Osteoblast (primary cell): ENCODE results near the gene GDPD5. TPM values are rescaled to one million over a fixed set of nuclear protein-coding genes. Genes with fewer than 3 reads are reported as not detected.

Experiments
- DNase-seq: peaks from one replicate; pipeline ENCODE4 v3.0.0; 2011; ENCODE audit warnings: low spot score, mixed read lengths; ENCODE audit not compliant: insufficient read length; ENCODE audit errors: missing footprints
- H2AFZ ChIP-seq: 2 replicates; pipeline ENCODE4 v1.6.0; 2011; ENCODE audit warnings: mild to moderate bottlenecking, low read length
- H3K27ac ChIP-seq: 2 replicates; pipeline ENCODE4 v1.5.1; 2011; ENCODE audit warnings: mild to moderate bottlenecking, low read depth, low read length, moderate library complexity
- H3K27me3 ChIP-seq: 2 replicates; pipeline ENCODE4 v1.6.0; 2012; ENCODE audit warnings: mild to moderate bottlenecking, control low read depth, inconsistent platforms, low read length, moderate library complexity; ENCODE audit not compliant: insufficient read depth
- H3K36me3 ChIP-seq: 2 replicates; pipeline ENCODE4 v1.5.1; 2011; ENCODE audit warnings: mild to moderate bottlenecking, low read length, control low read depth, moderate library complexity; ENCODE audit not compliant: insufficient read depth
- H3K4me1 ChIP-seq: 2 replicates; pipeline ENCODE4 v1.5.1; 2011; ENCODE audit warnings: mild to moderate bottlenecking, low read length, control low read depth, moderate library complexity; ENCODE audit not compliant: insufficient read depth
- H3K4me2 ChIP-seq: 2 replicates; pipeline ENCODE4 v1.6.0; 2011; ENCODE audit warnings: mild to moderate bottlenecking, low read length; ENCODE audit not compliant: insufficient read depth
- H3K4me3 ChIP-seq: fragments of 200-600 bp; sonication (generic); 3 replicates; pipeline ENCODE4 v1.5.1; 2012; ENCODE audit warnings: mild to moderate bottlenecking, low read length, inconsistent platforms; ENCODE audit not compliant: insufficient read depth
- H3K79me2 ChIP-seq: 2 replicates; pipeline ENCODE4 v1.6.0; 2012; ENCODE audit warnings: mild to moderate bottlenecking, low read length, control low read depth, inconsistent platforms; ENCODE audit not compliant: insufficient read depth
- H3K9me3 ChIP-seq: 2 replicates; pipeline ENCODE4 v1.5.1; 2011; ENCODE audit warnings: low read depth, low read length, control low read depth
- H4K20me1 ChIP-seq: 2 replicates; pipeline ENCODE4 v1.6.0; 2012; ENCODE audit warnings: mild to moderate bottlenecking, low read length, control low read depth; ENCODE audit not compliant: insufficient read depth
- CTCF ChIP-seq: IDR thresholded peaks from 2 replicates; pipeline ENCODE4 v1.5.1; 2011; ENCODE audit warnings: mild to moderate bottlenecking, low read depth, low read length, moderate library complexity; ENCODE audit errors: extremely low read depth
- total RNA-seq: library from RNA; depleted of rRNA; stranded (reverse); fragments of >200 nt; gene quantifications from 2 replicates; pipeline ENCODE4 v1.2.3, GENCODE V29; 2012

Gene GDPD5
- total RNA-seq, 1 donor: 13.4 TPM

- no peak overlapping the region for H2AFZ ChIP-seq
- no peak for TF ChIP-seq CTCF
- no peaks in the 10 kb centered on the region for H4K20me1 ChIP-seq
- peaks cover 5% of the 10 kb centered on the region for H3K27me3 ChIP-seq
- no peaks in the 10 kb centered on the region for H3K36me3 ChIP-seq
- no peak overlapping the region for H3K4me2 ChIP-seq
- peak; percentile 91 for DNase-seq
- no peaks in the 10 kb centered on the region for H3K9me3 ChIP-seq
- H3K27ac ChIP-seq: no peak overlapping the region
- no peaks in the 10 kb centered on the region for H3K79me2 ChIP-seq
- no peak overlapping the region for H3K4me3 ChIP-seq
- no peaks in the 10 kb centered on the region for H3K4me1 ChIP-seq
Measured at GRCh38 chr11:75437966-75438659, 87.6 kb downstream of the GDPD5 start.

GRCh38 chr11:75436806-75437205 lies 88.9 kb downstream of the GDPD5 start:
- DNase-seq: peak; percentile 58
- Histone ChIP-seq H3K4me3 (no peak overlapping the region), H3K27me3 (peaks cover 18% of the 10 kb centered on the region), H2AFZ (no peak overlapping the region), H3K27ac (no peak overlapping the region), H3K4me1 (no peaks in the 10 kb centered on the region), H3K9me3 (no peaks in the 10 kb centered on the region), H3K79me2 (no peaks in the 10 kb centered on the region), H4K20me1 (no peaks in the 10 kb centered on the region), H3K4me2 (no peak overlapping the region), H3K36me3 (no peaks in the 10 kb centered on the region)
- no peak for TF ChIP-seq CTCF

DNA sequence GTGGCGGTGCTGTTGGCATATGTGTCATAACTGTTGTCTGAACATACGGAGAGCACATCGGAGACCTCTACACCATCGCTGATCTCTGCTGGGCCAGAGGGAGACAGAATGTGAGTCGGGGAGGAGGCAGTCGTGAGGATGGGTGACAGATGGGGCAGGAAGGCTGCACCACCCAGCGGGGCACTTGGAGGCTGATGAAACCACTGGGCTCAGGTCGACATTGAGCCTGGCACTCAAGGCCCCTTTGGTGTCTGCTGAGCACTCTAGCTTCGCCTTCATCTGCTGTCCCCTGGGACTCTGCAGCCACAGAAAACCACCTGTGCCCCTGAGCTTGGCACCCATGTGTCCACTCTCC lies 90.2 kb downstream of the GDPD5 start:
- no peaks in the 10 kb centered on the region for H3K79me2 ChIP-seq
- no peak overlapping the region for H3K4me2 ChIP-seq
- no peak for TF ChIP-seq CTCF
- H3K9me3 ChIP-seq: no peaks in the 10 kb centered on the region
- H3K27ac ChIP-seq: no peak overlapping the region
- H3K4me1 ChIP-seq: no peaks in the 10 kb centered on the region
- H3K36me3 ChIP-seq: no peaks in the 10 kb centered on the region
- peaks cover 31% of the 10 kb centered on the region for H3K27me3 ChIP-seq
- no peak overlapping the region for H3K4me3 ChIP-seq
- peak; percentile 69 for DNase-seq
- no peaks in the 10 kb centered on the region for H4K20me1 ChIP-seq
- H2AFZ ChIP-seq: no peak overlapping the region

DNA sequence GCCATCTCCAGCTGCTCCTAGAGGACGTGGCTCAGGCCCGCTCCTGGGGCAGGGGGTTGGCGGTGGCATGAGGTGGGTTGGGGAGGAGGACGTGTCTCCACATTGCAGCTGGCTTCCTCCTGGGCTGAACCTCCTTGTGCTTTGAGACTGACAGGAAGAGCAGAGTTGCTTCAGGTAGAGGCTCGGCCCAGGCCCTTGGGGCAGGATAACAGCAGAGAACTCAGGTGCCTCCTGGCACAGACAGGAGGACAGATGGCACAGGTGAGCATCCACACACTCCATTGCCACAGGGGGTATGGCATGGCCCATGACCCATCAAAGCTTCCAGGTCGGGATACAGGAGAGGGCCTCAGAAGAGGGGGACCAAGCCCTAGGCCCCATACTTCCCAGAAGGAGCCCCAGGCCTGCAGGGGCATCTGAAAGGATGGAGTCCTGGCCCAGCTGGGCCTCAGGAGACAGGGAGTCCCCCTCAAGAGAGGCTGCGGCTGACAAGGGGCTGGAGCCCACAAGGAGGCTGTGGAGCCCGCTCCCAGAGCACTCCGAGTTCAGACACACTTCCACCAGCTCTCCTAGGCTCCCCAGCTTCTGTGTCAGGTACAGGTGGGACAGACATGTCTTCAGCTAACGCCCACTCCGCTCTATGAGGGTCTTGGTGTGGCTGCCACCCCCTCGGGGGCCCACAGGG lies 90.7 kb downstream of the GDPD5 start:
- Histone ChIP-seq H3K9me3 (no peaks in the 10 kb centered on the region), H2AFZ (no peak overlapping the region), H3K4me3 (no peak overlapping the region), H4K20me1 (no peaks in the 10 kb centered on the region), H3K36me3 (no peaks in the 10 kb centered on the region), H3K27ac (no peak overlapping the region), H3K79me2 (no peaks in the 10 kb centered on the region), H3K27me3 (peaks cover 35% of the 10 kb centered on the region), H3K4me2 (no peak overlapping the region), H3K4me1 (no peaks in the 10 kb centered on the region)
- DNase-seq: peak; percentile 74
- TF ChIP-seq CTCF: no peak
